HG03097 (cell line): ENCODE measurements around the gene GOLM1.

Experiments used
- ATAC-seq: cut with Tn5 transposase; IDR thresholded peaks from one replicate; pipeline ENCODE4 v1.9.1; 2021; ENCODE audit not compliant: unreplicated experiment, low FRiP score

Gene GOLM1

DNA sequence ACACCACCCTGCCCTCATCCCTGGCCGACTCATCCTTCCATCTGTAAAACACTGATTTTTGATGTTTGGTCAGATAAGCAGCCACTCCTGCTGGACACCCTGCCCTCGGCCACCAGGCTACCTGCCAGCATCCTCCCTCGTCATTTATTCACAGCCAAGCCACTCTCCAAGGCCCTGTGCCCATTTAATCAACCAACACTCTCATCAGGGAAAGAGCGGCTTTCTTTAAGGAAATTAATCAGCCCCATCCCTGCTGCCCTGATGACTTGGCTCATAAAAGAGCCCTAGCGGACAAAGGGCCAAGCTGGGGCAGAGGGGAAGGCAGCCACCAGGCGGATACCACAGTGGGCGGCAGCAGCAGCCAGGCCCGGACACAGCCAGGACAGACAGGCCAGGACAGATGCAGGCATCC lies 52.4 kb downstream of the GOLM1 start:
- no peak for ATAC-seq

DNA sequence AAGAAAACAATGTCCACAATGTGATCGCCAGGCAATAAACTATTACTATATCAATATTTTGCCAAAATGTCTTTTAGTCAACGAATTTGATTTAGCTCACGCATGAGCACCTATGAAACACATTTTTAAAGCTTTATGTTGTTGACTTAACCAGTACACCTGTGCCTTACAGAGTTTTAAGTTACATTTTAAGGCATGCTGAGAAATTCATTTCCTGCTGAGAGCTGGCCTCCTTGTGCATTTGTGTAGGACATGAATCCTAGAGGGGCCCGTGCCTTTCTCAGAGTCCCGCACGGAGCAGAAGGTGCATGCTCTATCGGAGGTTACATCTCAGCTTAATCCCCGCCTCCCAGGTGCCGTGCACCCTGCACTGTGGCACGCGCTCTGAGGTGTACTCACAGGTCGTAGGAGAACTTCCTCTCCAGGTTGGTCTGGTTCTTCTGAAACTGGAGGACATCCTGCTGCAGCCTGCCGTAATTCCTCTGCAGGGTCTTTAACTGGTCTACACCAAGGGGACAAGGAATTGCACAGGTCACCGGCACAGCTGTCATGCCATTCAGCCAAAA lies 53.2 kb downstream of the GOLM1 start:
- no peak for ATAC-seq

DNA sequence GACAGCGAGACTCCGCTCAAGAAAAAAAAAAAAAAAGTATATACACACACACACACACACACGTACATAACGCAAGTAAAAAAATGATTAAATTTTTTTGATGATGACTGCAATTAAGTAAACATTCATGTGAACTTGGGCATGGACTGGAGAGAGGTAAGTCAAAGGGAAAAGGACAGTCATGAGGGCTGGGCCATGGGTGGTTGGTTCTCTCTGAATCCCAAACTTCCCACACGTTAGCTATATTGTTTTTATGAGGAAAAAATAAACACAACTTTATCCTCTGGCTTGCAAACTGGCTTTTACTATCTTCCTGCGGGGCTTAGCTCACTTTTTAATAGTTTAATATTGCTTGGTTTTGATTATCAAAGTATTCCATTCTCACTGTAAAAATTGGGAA lies 53.7 kb downstream of the GOLM1 start:
- no peak for ATAC-seq

GRCh38 chr9:86043999-86044398 lies 55.4 kb downstream of the GOLM1 start:
- no peak for ATAC-seq

DNA sequence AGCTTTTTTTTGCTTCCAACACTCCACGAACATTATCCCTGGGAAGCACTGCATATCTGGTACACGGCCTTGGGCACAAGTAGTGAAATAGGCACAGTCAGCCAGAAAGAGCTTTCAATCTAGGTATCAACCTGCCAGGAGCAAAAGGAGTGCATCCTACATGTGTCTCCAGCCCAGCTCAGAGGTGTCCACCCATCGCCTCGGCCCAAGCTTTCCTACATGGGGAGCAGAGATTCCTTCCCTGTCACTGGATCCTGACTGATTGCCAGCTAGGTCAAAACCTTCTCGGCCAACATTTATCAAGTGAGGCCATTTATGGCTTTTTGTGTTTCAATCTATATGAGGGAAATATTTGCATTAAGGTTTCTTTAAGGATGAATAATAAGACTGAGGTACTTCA lies 55.8 kb downstream of the GOLM1 start:
- no peak for ATAC-seq

GRCh38 chr9:86042199-86042978 lies 57.0 kb downstream of the GOLM1 start:
- ATAC-seq = no peak

DNA sequence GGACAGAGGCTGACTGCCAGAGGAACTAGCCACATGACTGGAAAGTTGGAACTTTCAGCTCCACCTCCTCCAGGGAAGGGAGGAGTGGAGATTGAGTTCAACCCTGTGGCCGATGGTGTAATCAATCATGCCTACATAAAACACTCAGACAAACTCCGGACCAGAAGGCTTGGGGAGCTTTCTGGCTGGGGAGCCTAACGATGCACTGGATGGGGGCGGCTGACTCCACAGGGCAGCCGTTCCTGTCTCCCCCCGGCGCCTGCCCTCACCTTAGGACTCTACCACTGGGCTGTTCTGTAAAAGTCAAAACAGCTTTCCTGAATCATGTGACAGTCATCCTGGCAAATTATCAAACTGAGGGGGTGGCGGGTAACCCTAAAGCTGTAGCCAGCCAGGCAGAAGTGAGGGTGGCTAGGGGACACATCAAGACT lies 58.0 kb downstream of the GOLM1 start:
- ATAC-seq = no peak

GRCh38 chr9:86040861-86041155 lies 58.5 kb downstream of the GOLM1 start:
- ATAC-seq = no peak

DNA sequence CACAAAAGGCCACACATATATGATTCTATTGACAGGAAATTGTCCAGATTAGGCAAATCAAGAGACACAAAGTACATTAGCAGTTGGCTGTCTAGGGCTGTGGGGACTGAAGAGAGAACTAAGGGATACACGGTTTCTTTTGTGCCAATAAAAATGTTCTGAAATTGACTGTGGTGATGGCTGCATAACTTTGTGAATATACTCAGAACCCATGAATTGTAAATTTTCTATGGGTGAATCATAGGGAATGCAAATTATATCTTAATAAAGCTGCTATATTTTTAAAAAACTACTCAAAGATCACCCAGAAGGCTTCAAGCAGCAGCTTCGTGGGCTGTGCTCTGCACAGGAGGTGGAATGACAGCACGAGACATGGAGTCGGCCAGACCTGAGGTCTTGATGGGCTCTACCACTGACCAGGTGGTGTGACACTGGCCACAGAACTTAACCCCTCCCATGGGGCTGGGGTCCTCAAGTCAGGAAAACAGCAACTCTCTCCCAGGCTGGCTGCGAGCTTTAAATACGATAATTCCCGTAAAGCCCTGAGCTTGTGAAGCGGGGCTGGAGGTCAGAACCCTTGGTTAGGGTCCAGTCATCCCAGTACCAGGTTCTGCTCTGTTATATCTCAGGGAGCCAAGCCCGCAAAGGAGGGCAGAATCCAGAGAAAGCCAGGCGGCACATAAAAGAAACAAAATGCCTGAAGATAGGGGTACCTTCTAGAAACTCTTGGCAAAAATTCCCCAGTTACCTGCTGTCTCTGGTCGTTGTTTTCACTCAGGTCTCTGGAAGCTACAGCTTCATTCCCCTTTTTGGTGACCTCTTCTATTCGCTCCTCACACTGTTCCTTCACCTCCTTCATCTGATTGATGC lies 59.1 kb downstream of the GOLM1 start:
- ATAC-seq = no peak

DNA sequence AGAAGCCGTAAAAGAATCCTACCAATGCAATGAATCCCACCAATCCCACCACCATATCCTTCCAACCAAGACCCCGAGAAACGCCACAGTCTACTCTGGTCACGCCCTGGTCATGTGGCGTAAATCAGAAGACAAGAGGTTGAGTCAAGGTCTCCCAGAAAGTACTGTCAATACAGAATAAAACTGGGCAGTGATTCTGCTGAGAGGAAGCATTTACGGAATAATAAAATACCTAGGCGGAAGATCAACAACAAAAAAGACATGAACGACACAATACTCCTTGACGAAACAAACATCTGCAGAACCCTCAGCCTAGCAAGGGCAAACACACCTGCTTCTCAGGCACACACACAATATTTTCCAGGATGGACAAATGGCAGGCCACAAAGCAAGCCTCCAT lies 62.8 kb downstream of the GOLM1 start:
- ATAC-seq = no peak

GRCh38 chr9:86035827-86036440 lies 63.4 kb downstream of the GOLM1 start:
- ATAC-seq = no peak

DNA sequence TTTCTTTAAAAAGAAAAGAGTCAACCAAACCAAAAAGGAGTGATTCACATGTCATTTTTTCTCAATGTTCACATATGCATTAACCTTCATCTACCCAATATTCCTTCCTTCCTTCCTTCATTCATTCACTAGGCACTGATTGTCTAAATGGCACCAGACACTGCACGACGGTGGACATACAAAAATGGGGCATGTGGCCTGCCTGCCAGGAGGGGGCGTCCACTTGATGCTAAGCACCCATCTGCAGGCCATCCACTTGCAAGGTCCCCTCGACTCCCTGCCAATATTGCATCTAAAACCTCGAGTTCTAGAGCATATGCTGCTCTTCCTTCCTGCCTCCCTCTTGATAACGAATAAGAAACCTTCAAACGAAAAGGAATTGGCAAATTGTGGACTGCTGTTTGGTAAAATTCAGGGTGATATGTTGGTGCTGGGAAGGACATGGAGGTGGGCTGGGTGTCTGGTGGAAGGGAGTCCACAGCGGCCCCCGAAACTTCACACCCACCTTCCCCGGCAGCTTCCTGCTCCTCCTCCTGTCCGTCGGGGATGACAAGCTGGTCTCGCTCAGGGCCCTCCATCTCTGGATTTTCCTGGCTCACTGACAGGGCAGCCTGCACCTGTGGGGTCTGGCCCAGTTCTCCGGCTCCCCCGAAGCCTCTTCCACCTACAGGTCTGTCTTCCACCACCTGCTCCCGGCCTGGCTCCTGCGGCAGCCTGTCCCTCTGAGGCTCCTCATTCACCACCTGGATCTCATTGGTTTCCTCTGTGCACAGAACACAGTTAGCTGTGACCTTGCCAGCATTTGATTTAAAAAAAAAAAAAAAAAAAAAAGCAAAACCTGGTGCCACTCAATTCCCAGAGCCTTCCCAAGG lies 64.3 kb downstream of the GOLM1 start:
- no peak for ATAC-seq

DNA sequence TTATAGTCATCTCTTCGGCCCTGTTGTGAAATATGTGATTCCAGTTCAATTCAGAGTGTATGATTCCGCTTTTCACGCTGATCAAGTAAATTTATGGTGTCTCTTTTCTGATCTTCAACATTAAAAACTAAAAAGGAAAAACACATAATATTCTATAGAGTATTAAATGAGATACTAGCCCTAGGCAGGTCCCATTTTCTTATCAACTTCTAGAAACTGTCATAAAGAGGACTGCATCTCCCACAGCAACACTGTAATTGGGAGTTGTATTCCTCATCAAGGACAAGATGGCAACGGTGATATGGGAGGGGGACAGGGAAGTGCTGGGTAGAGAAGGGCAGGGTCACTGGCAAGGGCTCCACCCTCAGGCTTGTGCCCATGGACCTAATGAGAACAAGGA lies 71.6 kb downstream of the GOLM1 start:
- ATAC-seq = no peak

DNA sequence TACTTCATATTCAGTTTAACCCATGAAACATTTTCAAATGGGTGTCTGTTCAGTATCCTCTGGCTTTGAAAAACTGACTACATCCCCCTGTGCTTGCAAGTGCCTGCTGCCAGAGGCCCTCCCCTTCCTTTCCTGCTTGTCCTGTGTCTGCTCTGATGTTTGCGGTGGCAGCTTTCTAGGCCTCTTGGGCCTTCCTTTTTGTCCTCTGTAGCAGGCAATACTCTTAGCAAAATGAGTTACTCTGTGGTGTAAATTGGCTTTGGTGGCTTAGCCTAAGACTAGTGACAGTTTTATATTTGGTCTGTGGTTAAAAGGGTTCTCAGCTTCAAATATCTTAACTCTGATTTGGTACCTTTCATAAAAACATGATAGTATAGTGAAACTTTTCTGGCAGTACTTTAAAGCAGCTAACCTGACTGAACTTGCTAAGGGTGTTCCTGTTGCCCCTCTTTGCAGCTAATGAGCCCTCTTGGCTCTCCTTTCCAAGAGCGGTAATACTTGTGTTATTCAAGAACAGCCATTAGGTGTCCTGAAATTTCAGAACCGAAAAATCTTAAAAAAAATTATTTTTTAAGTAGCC lies 76.6 kb downstream of the GOLM1 start:
- ATAC-seq = no peak

- no peak for ATAC-seq
These were observed 78.2 kb downstream of the GOLM1 start for GRCh38 chr9:86021166-86021565.

DNA sequence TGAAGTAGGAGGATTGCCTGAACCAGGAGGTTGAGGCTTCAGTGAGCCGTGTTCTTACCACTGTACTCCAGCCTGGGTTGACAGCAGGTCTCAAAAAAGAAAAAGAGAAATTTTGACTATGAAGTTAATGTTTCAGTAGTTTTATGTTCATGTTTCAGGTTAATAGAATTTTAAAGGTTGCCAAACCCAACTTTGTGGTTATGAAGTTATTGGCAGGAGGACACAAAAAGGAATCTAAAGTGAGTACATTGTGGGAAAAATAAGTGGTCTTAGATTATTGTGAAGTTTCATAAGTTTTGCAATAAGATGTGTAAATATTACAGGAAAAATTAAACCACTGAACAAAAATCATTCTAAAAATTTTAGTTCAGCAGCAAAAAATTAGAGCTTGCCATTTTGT lies 78.6 kb downstream of the GOLM1 start:
- ATAC-seq = no peak

DNA sequence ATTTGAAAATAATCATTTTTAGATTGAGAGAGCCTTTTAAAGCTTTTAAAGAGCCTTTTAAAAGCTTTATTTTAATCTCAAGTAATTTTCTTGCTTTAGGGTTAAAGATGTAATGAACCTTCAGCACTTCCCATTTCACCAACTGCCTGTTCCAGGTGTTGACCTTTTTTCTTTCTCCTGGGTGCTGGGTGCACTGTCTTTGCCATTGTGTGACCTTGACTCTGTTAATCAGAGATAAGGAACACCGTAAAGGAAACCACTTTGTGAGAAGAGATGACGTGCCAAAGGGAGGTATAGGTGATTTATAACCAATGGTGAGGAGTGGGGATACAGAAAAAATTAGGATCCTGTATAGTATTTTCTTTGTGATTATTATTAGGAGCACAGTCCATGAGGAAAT lies 90.2 kb downstream of the GOLM1 start:
- ATAC-seq = no peak

DNA sequence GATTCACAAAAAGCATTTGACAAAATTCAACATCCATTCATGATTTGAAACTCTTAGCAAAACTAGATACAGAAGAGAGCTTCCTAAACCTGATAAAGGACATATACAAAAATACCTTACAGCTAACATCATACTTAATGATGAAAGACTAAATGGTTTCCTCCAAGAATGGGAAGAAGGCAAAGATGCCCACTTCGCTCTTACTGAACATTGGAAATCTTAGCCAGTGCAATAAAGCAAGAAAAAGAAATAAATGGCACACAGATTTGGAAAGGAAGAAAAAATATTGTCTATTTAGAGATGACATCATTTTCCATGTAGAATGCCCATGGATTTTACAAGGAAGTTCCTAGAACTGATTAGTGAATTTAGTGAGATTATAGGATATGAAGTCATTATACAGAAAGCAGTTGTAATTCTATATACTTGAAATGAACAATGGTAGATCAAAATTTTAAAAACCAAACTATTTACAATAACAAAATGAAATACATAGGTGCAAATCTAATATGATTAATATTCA lies 94.0 kb downstream of the GOLM1 start:
- no peak for ATAC-seq

DNA sequence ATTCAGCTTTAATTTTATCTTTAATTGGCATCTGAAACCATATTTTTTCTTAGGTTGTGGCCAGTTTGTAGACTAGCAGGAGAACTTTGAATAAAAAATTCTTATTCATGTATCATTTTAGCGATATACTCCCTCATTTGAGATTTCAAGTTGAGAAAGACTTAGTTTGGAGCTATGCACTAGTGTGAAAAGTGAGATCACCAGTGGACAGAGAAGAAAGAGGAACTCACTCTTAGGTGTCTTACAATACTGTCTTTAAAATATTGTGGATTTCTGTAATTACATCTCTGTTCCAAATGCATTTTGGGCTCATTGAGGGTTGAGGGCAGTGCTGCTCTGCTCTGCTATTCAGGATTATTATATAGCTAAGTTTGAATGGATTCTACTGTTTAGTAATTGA lies 103.8 kb downstream of the GOLM1 start:
- no peak for ATAC-seq

- ATAC-seq = no peak
These were observed 104.3 kb downstream of the GOLM1 start for GRCh38 chr9:85995097-85995496.
